MM.1S (cell line): ENCODE results near the gene PTPRN.

Experiments
- DNase-seq: peaks from one replicate; pipeline ENCODE4 v3.0.0-alpha.2; 2015
- H2AFZ ChIP-seq: fragments of 300-600 bp; sonication (generic); 2 replicates; pipeline ENCODE4 v1.6.0; 2016; ENCODE audit warnings: antibody characterized with exemption, low read length
- H3F3A ChIP-seq: fragments of 300-600 bp; sonication (generic); 2 replicates; pipeline ENCODE4 v1.6.1; 2016; ENCODE audit warnings: mild to moderate bottlenecking, antibody characterized with exemption, low read length, moderate library complexity, mixed read lengths; ENCODE audit not compliant: insufficient read depth
- H3K27ac ChIP-seq: fragments of 300-600 bp; sonication (generic); 2 replicates; pipeline ENCODE4 v1.5.1; 2016; ENCODE audit warnings: mild to moderate bottlenecking, low read length
- H3K27me3 ChIP-seq: fragments of 300-600 bp; sonication (generic); replicated peaks from 2 replicates; pipeline ENCODE4 v1.6.0; 2016; ENCODE audit warnings: low read length; ENCODE audit not compliant: insufficient read depth
- H3K36me3 ChIP-seq: fragments of 300-600 bp; sonication (generic); replicated peaks from 2 replicates; pipeline ENCODE4 v1.6.1; 2016; ENCODE audit warnings: mild to moderate bottlenecking, low read length, mixed read lengths; ENCODE audit not compliant: insufficient read depth
- H3K4me1 ChIP-seq: fragments of 300-600 bp; sonication (generic); 2 replicates; pipeline ENCODE4 v1.6.1; 2016; ENCODE audit warnings: low read length, mixed read lengths
- H3K4me2 ChIP-seq: fragments of 300-600 bp; sonication (generic); 2 replicates; pipeline ENCODE4 v1.6.0; 2016; ENCODE audit warnings: low read depth, low read length
- H3K4me3 ChIP-seq: fragments of 300-600 bp; sonication (generic); 2 replicates; pipeline ENCODE4 v1.5.1; 2016; ENCODE audit warnings: low read length, mixed read lengths
- H3K79me2 ChIP-seq: fragments of 300-600 bp; sonication (generic); 2 replicates; pipeline ENCODE4 v1.6.1; 2016; ENCODE audit warnings: mixed run types, low read length, mixed read lengths
- H3K9ac ChIP-seq: fragments of 300-600 bp; sonication (generic); 2 replicates; pipeline ENCODE4 v1.6.1; 2016; ENCODE audit warnings: low read length, mixed read lengths
- H3K9me2 ChIP-seq: fragments of 300-600 bp; sonication (generic); replicated peaks from 2 replicates; pipeline ENCODE4 v1.6.1; 2016; ENCODE audit warnings: mild to moderate bottlenecking, low read length, mixed read lengths; ENCODE audit not compliant: insufficient read depth
- H3K9me3 ChIP-seq: fragments of 300-600 bp; sonication (generic); replicated peaks from 2 replicates; pipeline ENCODE4 v1.6.1; 2016; ENCODE audit warnings: mild to moderate bottlenecking, low read length, mixed read lengths; ENCODE audit not compliant: insufficient read depth
- H4K20me1 ChIP-seq: fragments of 300-600 bp; sonication (generic); 2 replicates; pipeline ENCODE4 v1.6.1; 2016; ENCODE audit warnings: mild to moderate bottlenecking, low read length, moderate library complexity, mixed read lengths; ENCODE audit not compliant: insufficient read depth
- EZH2 ChIP-seq: fragments of 300-600 bp; sonication (generic); optimal IDR thresholded peaks from 2 replicates; pipeline ENCODE3; 2017; ENCODE audit warnings: low read depth, mild to moderate bottlenecking, antibody characterized with exemption, low read length, mixed read lengths
- EZH2phosphoT487 ChIP-seq: fragments of 300-600 bp; sonication (generic); IDR thresholded peaks from 2 replicates; pipeline ENCODE4 v1.6.1; 2018; ENCODE audit warnings: antibody characterized with exemption, low read length
- TF ChIP-seq, protein P1 (sequence below): fragments of 300-600 bp; sonication (generic); IDR thresholded peaks from 2 replicates; pipeline ENCODE4 v1.5.1; 2016; ENCODE audit warnings: antibody characterized with exemption, low read length, mixed read lengths

The PTPRN gene

DNA sequence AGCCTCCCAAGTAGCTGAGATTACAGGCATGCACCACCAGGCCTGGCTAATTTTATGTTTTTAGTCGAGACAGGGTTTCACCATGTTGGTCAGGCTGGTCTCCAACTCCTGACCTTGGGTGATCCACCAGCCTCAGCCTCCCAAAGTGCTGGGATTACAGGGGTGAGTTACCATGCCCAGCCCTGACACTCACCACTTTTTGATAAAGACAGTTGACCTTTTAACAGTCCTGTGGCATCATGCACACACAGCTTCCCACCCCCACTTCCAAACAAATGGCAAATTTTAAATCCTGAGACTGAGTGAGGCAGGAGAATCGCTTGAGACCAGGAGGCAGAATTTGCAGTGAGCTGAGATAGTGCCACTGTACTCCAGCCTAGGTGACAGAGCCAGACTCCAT lies 36.2 kb downstream of the PTPRN start:
- no peak for DNase-seq

DNA sequence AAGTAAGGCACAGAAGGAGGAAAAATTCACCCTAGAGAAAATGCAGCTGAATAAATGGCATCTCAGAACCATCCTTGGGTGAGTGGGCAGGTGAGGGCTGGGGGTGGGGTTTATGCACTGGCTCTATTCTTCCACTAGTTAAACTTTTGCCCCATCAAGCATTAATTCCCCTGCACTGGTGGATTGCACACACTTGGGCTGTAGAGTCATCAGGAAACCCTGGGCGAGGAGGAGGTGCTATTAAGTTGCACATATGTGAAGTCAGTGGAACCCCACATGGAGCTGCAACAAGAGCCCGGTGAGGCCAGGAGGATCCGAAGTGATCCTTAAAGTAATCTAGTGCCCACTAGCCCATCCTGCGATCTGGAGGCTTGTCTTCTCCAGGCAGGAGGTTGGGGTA lies 36.8 kb downstream of the PTPRN start:
- peaks cover 4% of the 10 kb centered on the region; the same call in 1 of the 2 replicates for H3K4me1 ChIP-seq
- no peaks in the 10 kb centered on the region for H3K27me3 ChIP-seq
- H3K27ac ChIP-seq = no peak overlapping the region
- no peaks in the 10 kb centered on the region for H3F3A ChIP-seq
- no peak overlapping the region for H3K4me3 ChIP-seq
- H3K9ac ChIP-seq = no peak overlapping the region
- H2AFZ ChIP-seq = no peak overlapping the region
- H3K9me2 ChIP-seq = no peaks in the 10 kb centered on the region
- H3K36me3 ChIP-seq = no peaks in the 10 kb centered on the region
- H3K4me2 ChIP-seq = no peak overlapping the region
- no peaks in the 10 kb centered on the region for H3K79me2 ChIP-seq
- TF ChIP-seq, protein P1, sequence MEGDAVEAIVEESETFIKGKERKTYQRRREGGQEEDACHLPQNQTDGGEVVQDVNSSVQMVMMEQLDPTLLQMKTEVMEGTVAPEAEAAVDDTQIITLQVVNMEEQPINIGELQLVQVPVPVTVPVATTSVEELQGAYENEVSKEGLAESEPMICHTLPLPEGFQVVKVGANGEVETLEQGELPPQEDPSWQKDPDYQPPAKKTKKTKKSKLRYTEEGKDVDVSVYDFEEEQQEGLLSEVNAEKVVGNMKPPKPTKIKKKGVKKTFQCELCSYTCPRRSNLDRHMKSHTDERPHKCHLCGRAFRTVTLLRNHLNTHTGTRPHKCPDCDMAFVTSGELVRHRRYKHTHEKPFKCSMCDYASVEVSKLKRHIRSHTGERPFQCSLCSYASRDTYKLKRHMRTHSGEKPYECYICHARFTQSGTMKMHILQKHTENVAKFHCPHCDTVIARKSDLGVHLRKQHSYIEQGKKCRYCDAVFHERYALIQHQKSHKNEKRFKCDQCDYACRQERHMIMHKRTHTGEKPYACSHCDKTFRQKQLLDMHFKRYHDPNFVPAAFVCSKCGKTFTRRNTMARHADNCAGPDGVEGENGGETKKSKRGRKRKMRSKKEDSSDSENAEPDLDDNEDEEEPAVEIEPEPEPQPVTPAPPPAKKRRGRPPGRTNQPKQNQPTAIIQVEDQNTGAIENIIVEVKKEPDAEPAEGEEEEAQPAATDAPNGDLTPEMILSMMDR = no peak
- H3K9me3 ChIP-seq = no peaks in the 10 kb centered on the region
- no peak for DNase-seq
- no peaks in the 10 kb centered on the region for H4K20me1 ChIP-seq

More for the DNA sequence above, 36.2 kb downstream of the PTPRN start:
- H2AFZ ChIP-seq = no peak overlapping the region
- H3K4me1 ChIP-seq = peaks cover 7% of the 10 kb centered on the region
- 0 out of 2 replicates have a peak, but pooled peaks cover 2% of the 10 kb centered on the region for H3F3A ChIP-seq
- H3K27me3 ChIP-seq = no peaks in the 10 kb centered on the region
- no peaks in the 10 kb centered on the region for H3K9me3 ChIP-seq
- H3K9ac ChIP-seq = no peak overlapping the region
- no peaks in the 10 kb centered on the region for H3K36me3 ChIP-seq
- no peaks in the 10 kb centered on the region for H4K20me1 ChIP-seq
- H3K79me2 ChIP-seq = no peaks in the 10 kb centered on the region
- H3K27ac ChIP-seq = no peak overlapping the region
- TF ChIP-seq, protein P1 = no peak
- TF ChIP-seq EZH2phosphoT487 (no peak), EZH2 (no peak)
- no peaks in the 10 kb centered on the region for H3K9me2 ChIP-seq
- no peak overlapping the region for H3K4me3 ChIP-seq
- no peak overlapping the region for H3K4me2 ChIP-seq

GRCh38 chr2:219271021-219271420 lies 38.2 kb downstream of the PTPRN start:
- DNase-seq = no peak
- Histone ChIP-seq H3K4me1 (no peaks in the 10 kb centered on the region), H2AFZ (no peak overlapping the region), H4K20me1 (no peaks in the 10 kb centered on the region), H3K27ac (no peak overlapping the region), H3K9me3 (no peaks in the 10 kb centered on the region), H3K4me2 (no peak overlapping the region), H3K27me3 (no peaks in the 10 kb centered on the region), H3K9me2 (no peaks in the 10 kb centered on the region), H3K36me3 (no peaks in the 10 kb centered on the region), H3K4me3 (no peak overlapping the region), H3K79me2 (no peaks in the 10 kb centered on the region), H3K9ac (no peak overlapping the region), H3F3A (no peaks in the 10 kb centered on the region)
- TF ChIP-seq EZH2 (no peak), EZH2phosphoT487 (no peak)
- TF ChIP-seq, protein P1 = no peak

DNA sequence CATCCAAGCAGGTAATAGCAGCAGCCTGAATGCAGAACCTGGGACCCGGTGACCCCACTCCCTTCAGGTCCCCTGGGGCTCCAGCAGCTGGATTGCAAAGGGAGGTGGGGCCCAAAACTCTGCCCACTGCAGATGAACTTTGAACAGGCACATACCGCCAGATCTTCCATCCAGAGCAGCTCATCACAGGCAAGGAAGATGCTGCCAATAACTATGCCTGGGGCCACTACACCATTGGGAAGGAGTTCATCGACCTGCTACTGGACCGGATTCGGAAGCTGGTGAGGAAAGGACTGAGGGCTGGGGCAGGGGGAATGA lies 39.2 kb downstream of the PTPRN start:
- H3K4me3 ChIP-seq = no peak overlapping the region
- DNase-seq = no peak
- H3K36me3 ChIP-seq = no peaks in the 10 kb centered on the region
- no peak overlapping the region for H2AFZ ChIP-seq
- no peaks in the 10 kb centered on the region for H4K20me1 ChIP-seq
- no peak overlapping the region for H3K4me2 ChIP-seq
- H3K9me3 ChIP-seq = no peaks in the 10 kb centered on the region
- H3K27ac ChIP-seq = no peak overlapping the region
- no peaks in the 10 kb centered on the region for H3F3A ChIP-seq
- H3K79me2 ChIP-seq = no peaks in the 10 kb centered on the region
- TF ChIP-seq EZH2phosphoT487 (no peak), EZH2 (no peak)
- TF ChIP-seq, protein P1 = no peak
- H3K4me1 ChIP-seq = no peaks in the 10 kb centered on the region
- H3K27me3 ChIP-seq = no peaks in the 10 kb centered on the region
- H3K9ac ChIP-seq = no peak overlapping the region
- H3K9me2 ChIP-seq = no peaks in the 10 kb centered on the region
